ENCODE results near the gene CTNNAL1. TPM values are rescaled to one million over a fixed set of nuclear protein-coding genes. Genes with fewer than 3 reads are reported as not detected.

Gene CTNNAL1
- total RNA-seq, 2 experiments from 2014 or later, result 13.0 to 16.4 TPM

GRCh38 chr9:109039539-109039938 lies 26.2 kb upstream of the CTNNAL1 start:
- H3K36me3 Mint-ChIP-seq (ENCODE audit: low read depth), result peaks cover 31% of the 10 kb centered on the region
- CTCF ChIA-PET, result no interaction called here

GRCh38 chr9:109037946-109038715 lies 24.8 kb upstream of the CTNNAL1 start:
- H3K27me3 Mint-ChIP-seq, result no peaks in the 10 kb centered on the region
- peaks cover 2% of the 10 kb centered on the region for H3K4me1 Mint-ChIP-seq
- H3K36me3 Mint-ChIP-seq (ENCODE audit: low read depth), result peaks cover 26% of the 10 kb centered on the region
- ChIA-PET CTCF (no interaction called here), POLR2A (no interaction called here)
- DNase-seq (no peak), ATAC-seq (no peak)
- no peak overlapping the region for H3K4me3 Mint-ChIP-seq
- H3K9me3 Mint-ChIP-seq (ENCODE audit: low read depth), result peaks cover 1% of the 10 kb centered on the region
- intact Hi-C loops (cut with DNase I, micrococcal nuclease), result no loop called here
- H3K27ac Mint-ChIP-seq, result no peak overlapping the region

More at GRCh38 chr9:109039539-109039938, 26.2 kb upstream of the CTNNAL1 start:
- intact Hi-C loops (cut with DNase I, micrococcal nuclease), result no loop called here
- H3K27me3 Mint-ChIP-seq, result no peaks in the 10 kb centered on the region
- H3K4me3 Mint-ChIP-seq, result no peak overlapping the region
- ATAC-seq (no peak), DNase-seq (no peak)
- POLR2A ChIA-PET, result no interaction called here
- H3K27ac Mint-ChIP-seq, result peak overlapping the region; percentile 2
- H3K4me1 Mint-ChIP-seq, result peaks cover 2% of the 10 kb centered on the region
- H3K9me3 Mint-ChIP-seq (ENCODE audit: low read depth), result peaks cover 2% of the 10 kb centered on the region

GRCh38 chr9:109036744-109037680 lies 23.7 kb upstream of the CTNNAL1 start:
- ChIA-PET CTCF (no interaction called here), POLR2A (no interaction called here)
- no peaks in the 10 kb centered on the region for H3K27me3 Mint-ChIP-seq
- intact Hi-C loops (cut with DNase I, micrococcal nuclease), result no loop called here
- H3K4me3 Mint-ChIP-seq, result no peak overlapping the region
- H3K4me1 Mint-ChIP-seq, result peaks cover 2% of the 10 kb centered on the region
- no peaks in the 10 kb centered on the region for H3K9me3 Mint-ChIP-seq (ENCODE audit: low read depth)
- H3K36me3 Mint-ChIP-seq (ENCODE audit: low read depth), result peaks cover 25% of the 10 kb centered on the region
- ATAC-seq, result no peak
- no peak for DNase-seq
- no peak overlapping the region for H3K27ac Mint-ChIP-seq

GRCh38 chr9:109035684-109036423 lies 22.6 kb upstream of the CTNNAL1 start:
- CTCF ChIA-PET, result interaction anchor here (2.3 kb wide), 1 partner anchor 43 kb away, joined by 5 read pairs; no protein-coding TSS in a partner anchor
- intact Hi-C loops (cut with DNase I, micrococcal nuclease), result no loop called here
- Mint-ChIP-seq H3K4me3 (no peak overlapping the region), H3K4me1 (peaks cover 2% of the 10 kb centered on the region), H3K27ac (no peak overlapping the region), H3K27me3 (no peaks in the 10 kb centered on the region), H3K36me3 (ENCODE audit: low read depth) (peaks cover 25% of the 10 kb centered on the region), H3K9me3 (ENCODE audit: low read depth) (no peaks in the 10 kb centered on the region)
- POLR2A ChIA-PET, result no interaction called here
- ATAC-seq (no peak), DNase-seq (no peak)

- Mint-ChIP-seq H3K27ac (no peak overlapping the region), H3K4me3 (no peak overlapping the region), H3K9me3 (ENCODE audit: low read depth) (no peaks in the 10 kb centered on the region), H3K27me3 (no peaks in the 10 kb centered on the region), H3K36me3 (ENCODE audit: low read depth) (peaks cover 28% of the 10 kb centered on the region), H3K4me1 (peaks cover 2% of the 10 kb centered on the region)
- DNase-seq, result no peak
- ATAC-seq, result no peak
- ChIA-PET POLR2A (no interaction called here), CTCF (interaction anchor here (0.6 to 2.3 kb wide), 5 partner anchors 13 to 80 kb away, joined by 3 to 5 read pairs (median 3); no protein-coding TSS in a partner anchor)
- intact Hi-C loops (cut with DNase I, micrococcal nuclease), result no loop called here
These were observed 20.8 kb upstream of the CTNNAL1 start for GRCh38 chr9:109033941-109034700.

GRCh38 chr9:109031241-109031640 lies 17.9 kb upstream of the CTNNAL1 start:
- intact Hi-C loops (cut with DNase I, micrococcal nuclease), result no loop called here
- Mint-ChIP-seq H3K27ac (no peak overlapping the region), H3K4me1 (peaks cover 1% of the 10 kb centered on the region), H3K4me3 (no peak overlapping the region), H3K27me3 (no peaks in the 10 kb centered on the region), H3K36me3 (ENCODE audit: low read depth) (peaks cover 28% of the 10 kb centered on the region), H3K9me3 (ENCODE audit: low read depth) (no peaks in the 10 kb centered on the region)
- ChIA-PET CTCF (no interaction called here), POLR2A (no interaction called here)
- ATAC-seq, result no peak
- DNase-seq, result no peak

- Mint-ChIP-seq H3K4me1 (peaks cover 1% of the 10 kb centered on the region), H3K27me3 (no peaks in the 10 kb centered on the region), H3K36me3 (ENCODE audit: low read depth) (peaks cover 22% of the 10 kb centered on the region), H3K9me3 (ENCODE audit: low read depth) (no peaks in the 10 kb centered on the region), H3K4me3 (no peak overlapping the region), H3K27ac (no peak overlapping the region)
- DNase-seq (no peak), ATAC-seq (no peak)
- intact Hi-C loops (cut with DNase I, micrococcal nuclease), result no loop called here
- POLR2A ChIA-PET, result no interaction called here
- CTCF ChIA-PET, result no interaction called here
These were observed 17.1 kb upstream of the CTNNAL1 start for GRCh38 chr9:109030426-109030825.

- DNase-seq (no peak), ATAC-seq (no peak)
- no peak overlapping the region for H3K27ac Mint-ChIP-seq
- no peaks in the 10 kb centered on the region for H3K9me3 Mint-ChIP-seq (ENCODE audit: low read depth)
- ChIA-PET POLR2A (no interaction called here), CTCF (interaction anchor here (0.6 kb wide), 1 partner anchor 167 kb away, joined by 3 read pairs; no protein-coding TSS in a partner anchor)
- intact Hi-C loops (cut with DNase I, micrococcal nuclease), result no loop called here
- peaks cover 19% of the 10 kb centered on the region for H3K36me3 Mint-ChIP-seq (ENCODE audit: low read depth)
- H3K27me3 Mint-ChIP-seq, result no peaks in the 10 kb centered on the region
- H3K4me3 Mint-ChIP-seq, result no peak overlapping the region
- H3K4me1 Mint-ChIP-seq, result peaks cover 1% of the 10 kb centered on the region
These were observed 15.2 kb upstream of the CTNNAL1 start for GRCh38 chr9:109028457-109028856.

GRCh38 chr9:109027176-109027575 lies 13.9 kb upstream of the CTNNAL1 start:
- no peak overlapping the region for H3K27ac Mint-ChIP-seq
- H3K4me3 Mint-ChIP-seq, result no peak overlapping the region
- H3K4me1 Mint-ChIP-seq, result peaks cover 1% of the 10 kb centered on the region
- H3K36me3 Mint-ChIP-seq (ENCODE audit: low read depth), result peaks cover 14% of the 10 kb centered on the region
- intact Hi-C loops (cut with DNase I, micrococcal nuclease), result no loop called here
- CTCF ChIA-PET, result interaction anchor here (0.6 kb wide), 1 partner anchor 320 kb away, joined by 3 read pairs; no protein-coding TSS in a partner anchor
- no peaks in the 10 kb centered on the region for H3K9me3 Mint-ChIP-seq (ENCODE audit: low read depth)
- DNase-seq, result no peak
- H3K27me3 Mint-ChIP-seq, result no peaks in the 10 kb centered on the region
- POLR2A ChIA-PET, result no interaction called here
- ATAC-seq, result no peak

- Mint-ChIP-seq H3K9me3 (ENCODE audit: low read depth) (no peaks in the 10 kb centered on the region), H3K27ac (peak overlapping the region; percentile 1), H3K4me3 (no peak overlapping the region), H3K36me3 (ENCODE audit: low read depth) (peaks cover 12% of the 10 kb centered on the region), H3K27me3 (no peaks in the 10 kb centered on the region), H3K4me1 (peaks cover 1% of the 10 kb centered on the region)
- POLR2A ChIA-PET, result no interaction called here
- CTCF ChIA-PET, result interaction anchor here (0.6 kb wide), 1 partner anchor 321 kb away, joined by 3 read pairs; no protein-coding TSS in a partner anchor
- ATAC-seq (no peak), DNase-seq (no peak)
- intact Hi-C loops (cut with DNase I, micrococcal nuclease), result no loop called here
These were observed 13.0 kb upstream of the CTNNAL1 start for GRCh38 chr9:109026306-109026705.

- no peak overlapping the region for H3K4me3 Mint-ChIP-seq
- no peaks in the 10 kb centered on the region for H3K9me3 Mint-ChIP-seq (ENCODE audit: low read depth)
- no peak overlapping the region for H3K27ac Mint-ChIP-seq
- intact Hi-C loops (cut with DNase I, micrococcal nuclease), result no loop called here
- H3K4me1 Mint-ChIP-seq, result peaks cover 1% of the 10 kb centered on the region
- no peaks in the 10 kb centered on the region for H3K27me3 Mint-ChIP-seq
- H3K36me3 Mint-ChIP-seq (ENCODE audit: low read depth), result peaks cover 19% of the 10 kb centered on the region
- CTCF ChIA-PET, result interaction anchor here (0.5 to 1.1 kb wide), 3 partner anchors 9 to 382 kb away, joined by 3 read pairs; no protein-coding TSS in a partner anchor
- POLR2A ChIA-PET, result no interaction called here
- DNase-seq (no peak), ATAC-seq (no peak)
These were observed 9.6 kb upstream of the CTNNAL1 start for GRCh38 chr9:109022873-109023272.
